SH-SY5Y (cell line): ENCODE measurements around the gene EXPH5.

Experiments
- GATA2 ChIP-seq: IDR thresholded peaks from 2 replicates; pipeline ENCODE4 v1.6.1; 2011; ENCODE audit warnings: mild to moderate bottlenecking, low read depth, low read length
- GATA3 ChIP-seq: IDR thresholded peaks from 2 replicates; pipeline ENCODE4 v1.6.1; 2011; ENCODE audit warnings: low read depth, mild to moderate bottlenecking, low read length, moderate library complexity

The EXPH5 gene

DNA sequence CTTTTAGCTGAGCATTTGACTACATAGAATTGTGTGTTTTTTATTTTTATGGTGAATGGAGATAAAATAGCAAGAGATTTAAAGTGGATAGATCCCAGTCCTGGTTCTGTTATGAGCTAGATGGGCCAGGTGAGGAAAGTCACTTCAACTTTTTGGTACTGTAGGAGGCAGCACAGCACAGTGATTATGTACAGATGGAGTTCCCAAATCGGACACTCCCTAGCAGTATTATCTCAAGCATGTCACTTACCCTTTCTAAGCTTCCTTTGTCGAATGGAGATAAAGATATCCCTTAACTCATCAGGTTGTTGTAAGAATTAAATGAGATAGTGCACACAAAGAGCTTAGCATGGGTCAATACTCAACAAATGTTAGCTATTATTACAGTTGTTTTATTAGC lies 5.3 kb downstream of the EXPH5 start:
- no peak for TF ChIP-seq GATA2
- TF ChIP-seq GATA3 = no peak

DNA sequence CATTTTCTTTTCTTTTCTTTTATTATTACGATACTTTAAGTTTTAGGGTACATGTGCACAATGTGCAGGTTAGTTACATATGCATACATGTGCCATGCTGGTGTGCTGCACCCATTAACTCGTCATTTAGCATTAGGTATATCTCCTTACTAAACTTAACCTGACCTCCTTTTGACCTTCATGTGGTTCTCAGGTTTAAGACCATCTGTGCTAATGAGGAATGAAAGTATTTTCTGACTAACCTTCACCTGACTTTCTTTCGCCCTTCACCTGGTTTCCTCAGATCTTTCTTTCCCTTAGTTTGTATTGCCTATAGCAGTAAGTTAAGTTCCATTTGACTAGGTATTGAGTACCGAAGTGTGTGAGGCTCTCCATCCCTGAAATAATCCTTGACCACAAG lies 6.5 kb downstream of the EXPH5 start:
- TF ChIP-seq GATA2 (no peak), GATA3 (no peak)

DNA sequence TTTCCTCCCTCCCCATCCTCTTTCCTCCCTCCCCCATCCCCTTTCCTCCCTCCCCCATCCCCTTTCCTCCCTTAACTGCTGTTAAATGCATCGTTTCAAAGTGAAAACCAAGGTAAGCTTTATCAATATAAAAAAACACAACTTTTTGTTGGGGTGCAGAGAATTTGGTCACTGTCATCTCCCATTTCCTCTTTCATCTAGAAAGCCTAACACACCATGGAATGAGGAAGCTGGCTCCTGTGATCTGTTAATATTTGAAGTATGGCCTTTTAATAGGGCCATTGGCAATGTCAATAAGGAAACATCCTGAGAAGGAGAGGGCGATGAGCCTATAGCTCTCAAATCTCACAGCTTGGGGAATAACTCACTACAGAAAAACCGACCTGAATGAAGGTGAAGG lies 7.0 kb downstream of the EXPH5 start:
- no peak for TF ChIP-seq GATA2
- TF ChIP-seq GATA3 = no peak

DNA sequence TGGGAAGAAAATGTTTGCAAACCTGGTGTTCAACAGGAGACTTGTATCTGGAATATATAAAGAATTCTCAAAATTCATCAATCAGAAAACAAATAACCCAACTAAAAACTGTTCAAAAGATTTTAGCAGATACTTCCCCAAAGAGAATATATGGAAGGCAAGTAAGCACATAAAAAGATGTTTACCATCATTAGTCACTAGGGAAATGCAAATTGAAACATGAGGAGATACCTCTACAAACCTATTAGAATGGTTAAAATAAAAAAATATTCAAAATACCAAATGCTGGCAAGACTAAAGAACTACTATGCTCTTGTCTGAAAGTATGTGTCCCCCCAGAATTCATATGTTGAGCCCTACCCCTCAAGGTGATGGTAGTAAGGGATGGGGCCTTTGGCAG lies 8.6 kb downstream of the EXPH5 start:
- TF ChIP-seq GATA2 (no peak), GATA3 (no peak)

DNA sequence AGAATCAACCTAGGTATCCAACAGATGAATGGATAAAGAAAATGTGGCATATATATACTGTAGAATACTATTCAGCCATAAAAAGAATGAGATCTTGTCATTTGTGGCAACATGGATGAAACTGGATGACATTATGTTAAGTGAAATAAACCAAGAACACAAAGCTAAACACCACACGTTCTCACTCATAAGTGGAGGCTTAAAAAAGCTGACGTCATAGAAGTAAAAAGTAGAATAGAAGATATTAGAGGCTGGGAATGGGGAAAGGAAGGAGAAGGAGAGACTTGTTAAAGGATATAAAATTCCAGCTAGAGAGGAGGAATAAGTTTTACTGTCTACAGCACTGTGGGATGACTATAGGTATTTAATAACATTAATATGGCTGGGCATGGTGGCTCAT lies 12.9 kb downstream of the EXPH5 start:
- no peak for TF ChIP-seq GATA2
- no peak for TF ChIP-seq GATA3

DNA sequence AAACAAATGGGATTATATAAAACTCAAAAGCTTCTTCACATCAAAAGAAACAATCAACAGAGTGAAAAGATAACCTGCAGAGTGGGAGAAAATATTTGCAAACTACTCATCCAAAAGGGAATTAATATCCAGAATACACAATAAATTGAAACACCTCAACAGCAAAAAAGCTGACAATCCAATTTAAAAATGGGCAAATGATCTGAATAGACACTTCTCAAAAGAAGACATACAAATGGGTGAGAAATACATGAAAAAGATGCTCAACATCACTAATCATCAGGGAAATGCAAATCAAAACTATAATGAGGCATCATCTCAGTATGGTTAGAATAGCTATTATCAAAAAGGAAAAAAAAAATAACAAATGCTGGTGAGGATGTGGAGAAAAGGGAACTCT lies 13.5 kb downstream of the EXPH5 start:
- TF ChIP-seq GATA3 (no peak), GATA2 (no peak)

DNA sequence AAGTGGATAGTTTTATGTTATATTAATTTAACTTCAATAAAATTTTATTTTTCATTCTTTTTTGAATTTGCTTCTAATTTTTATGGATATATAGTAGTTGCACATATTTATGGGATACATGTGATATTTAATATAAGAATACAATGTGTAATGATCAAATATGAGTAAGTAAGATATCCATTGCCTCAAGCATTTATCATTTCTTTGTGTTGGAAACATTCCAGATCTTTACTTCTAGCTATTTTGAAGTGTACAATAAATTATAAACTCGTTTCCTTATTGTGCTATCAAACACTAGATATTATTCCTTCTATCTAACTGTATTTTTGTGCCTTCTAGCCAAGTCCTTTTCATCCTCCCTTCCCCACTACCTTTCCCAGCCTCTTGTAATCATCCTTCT lies 17.0 kb downstream of the EXPH5 start:
- TF ChIP-seq GATA2 (no peak), GATA3 (no peak)

DNA sequence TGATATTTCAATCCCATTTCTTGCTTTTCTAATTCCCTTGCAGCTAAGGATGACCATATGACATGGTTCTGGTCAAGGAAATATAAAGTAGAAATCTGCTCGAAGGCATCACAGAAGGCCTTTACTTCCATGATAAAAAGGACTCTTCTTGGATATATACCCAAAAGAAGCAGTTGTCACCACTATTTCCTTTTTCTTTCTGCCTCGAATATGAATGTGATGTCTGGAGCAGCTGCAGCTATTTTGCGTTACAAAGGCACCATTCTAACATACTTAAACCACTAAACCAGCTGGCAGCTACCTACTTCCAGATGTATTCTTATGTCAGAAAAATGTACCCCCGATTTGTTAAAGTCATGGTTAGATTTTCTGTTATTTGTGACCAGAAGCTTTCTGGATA lies 18.9 kb downstream of the EXPH5 start:
- TF ChIP-seq GATA2 = no peak

DNA sequence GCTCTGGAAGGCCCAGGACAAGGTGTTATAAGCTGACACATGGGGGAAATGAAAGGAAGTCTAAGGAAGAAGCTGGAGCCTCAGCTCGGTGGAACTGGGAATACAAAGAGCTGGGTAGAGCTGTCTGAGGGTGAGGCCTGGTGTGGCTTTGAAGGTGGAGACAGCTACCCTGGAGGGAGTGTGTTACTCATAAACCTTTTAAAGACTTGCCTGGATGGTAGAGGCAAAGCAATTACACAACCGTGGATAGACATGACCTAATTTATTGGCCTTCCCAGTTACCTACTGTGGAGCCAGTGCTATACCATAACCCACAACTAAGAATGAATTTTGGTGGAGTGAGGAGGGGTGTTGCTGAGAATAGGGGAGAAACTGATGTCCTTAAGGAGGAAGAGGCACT lies 22.6 kb downstream of the EXPH5 start:
- no peak for TF ChIP-seq GATA3
- no peak for TF ChIP-seq GATA2

DNA sequence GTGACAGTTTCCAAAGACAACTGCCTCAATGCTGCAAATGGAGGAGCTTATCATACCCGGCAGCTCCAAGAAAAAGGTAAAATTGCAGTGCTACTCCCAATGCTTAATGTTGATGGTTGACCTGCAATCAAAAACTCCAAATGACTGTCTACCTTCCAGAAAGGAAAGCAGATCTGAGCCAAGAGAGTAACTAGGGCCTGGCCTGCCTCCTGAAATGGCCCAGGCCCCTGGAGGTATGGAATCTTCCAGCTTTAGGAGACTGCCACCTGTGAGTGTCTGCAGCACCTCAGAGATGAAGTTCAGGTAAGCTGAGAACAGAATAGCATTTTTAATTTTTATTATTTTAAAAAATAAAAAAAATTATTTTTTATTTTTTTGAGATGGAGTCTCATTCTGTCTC lies 23.7 kb downstream of the EXPH5 start:
- TF ChIP-seq GATA3 (no peak), GATA2 (no peak)

DNA sequence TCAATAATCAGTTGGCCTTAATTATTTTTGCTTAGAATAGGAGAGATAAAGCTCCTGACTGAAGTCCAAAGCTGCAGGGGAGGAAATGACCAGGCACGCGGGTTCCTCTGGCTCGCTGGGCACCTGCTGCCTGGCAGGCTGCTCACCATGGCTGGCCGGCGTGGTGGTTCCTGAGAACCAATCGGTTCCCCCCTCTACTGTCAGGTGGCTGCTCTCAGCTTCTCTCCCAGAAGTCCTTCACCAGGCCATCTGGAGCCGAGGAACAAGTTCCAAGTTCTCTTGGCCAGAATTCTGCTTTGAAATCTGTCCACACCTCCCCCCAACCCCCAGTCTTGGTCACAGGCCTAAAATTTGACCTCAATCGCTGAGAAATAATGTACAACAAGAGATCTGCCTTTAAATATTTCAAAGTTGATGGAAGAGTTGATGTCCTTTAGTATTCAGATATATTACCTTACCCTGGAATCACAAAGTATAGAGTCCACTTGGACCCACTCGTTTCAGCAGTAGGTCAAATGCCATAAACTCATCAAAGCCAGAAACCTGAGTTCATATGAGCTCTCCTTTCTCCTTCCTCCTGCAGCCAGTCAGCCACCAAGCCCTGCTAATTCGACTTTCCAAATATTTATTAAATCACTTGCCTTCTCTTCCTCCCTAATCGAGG lies 25.2 kb downstream of the EXPH5 start:
- TF ChIP-seq GATA2 (no peak), GATA3 (no peak)

DNA sequence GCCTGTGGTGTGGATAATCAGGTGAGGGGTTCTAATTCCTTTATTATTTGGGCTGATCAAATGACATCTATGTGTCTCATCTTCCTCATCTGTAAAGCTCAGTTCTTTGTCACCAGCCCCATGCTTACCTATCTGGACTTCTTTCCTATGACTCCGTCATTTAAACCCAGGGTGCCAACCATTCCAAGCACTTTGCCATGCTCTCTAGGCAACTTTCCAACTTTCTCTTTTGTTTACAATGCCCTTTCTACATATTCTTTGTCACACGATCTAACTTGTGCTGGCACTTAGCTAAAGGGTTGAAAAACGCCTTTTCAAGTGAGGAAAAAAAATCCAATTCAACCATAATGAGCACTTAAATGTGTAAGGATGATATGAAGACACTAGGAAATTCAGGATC lies 27.9 kb downstream of the EXPH5 start:
- TF ChIP-seq GATA3 (no peak), GATA2 (no peak)

DNA sequence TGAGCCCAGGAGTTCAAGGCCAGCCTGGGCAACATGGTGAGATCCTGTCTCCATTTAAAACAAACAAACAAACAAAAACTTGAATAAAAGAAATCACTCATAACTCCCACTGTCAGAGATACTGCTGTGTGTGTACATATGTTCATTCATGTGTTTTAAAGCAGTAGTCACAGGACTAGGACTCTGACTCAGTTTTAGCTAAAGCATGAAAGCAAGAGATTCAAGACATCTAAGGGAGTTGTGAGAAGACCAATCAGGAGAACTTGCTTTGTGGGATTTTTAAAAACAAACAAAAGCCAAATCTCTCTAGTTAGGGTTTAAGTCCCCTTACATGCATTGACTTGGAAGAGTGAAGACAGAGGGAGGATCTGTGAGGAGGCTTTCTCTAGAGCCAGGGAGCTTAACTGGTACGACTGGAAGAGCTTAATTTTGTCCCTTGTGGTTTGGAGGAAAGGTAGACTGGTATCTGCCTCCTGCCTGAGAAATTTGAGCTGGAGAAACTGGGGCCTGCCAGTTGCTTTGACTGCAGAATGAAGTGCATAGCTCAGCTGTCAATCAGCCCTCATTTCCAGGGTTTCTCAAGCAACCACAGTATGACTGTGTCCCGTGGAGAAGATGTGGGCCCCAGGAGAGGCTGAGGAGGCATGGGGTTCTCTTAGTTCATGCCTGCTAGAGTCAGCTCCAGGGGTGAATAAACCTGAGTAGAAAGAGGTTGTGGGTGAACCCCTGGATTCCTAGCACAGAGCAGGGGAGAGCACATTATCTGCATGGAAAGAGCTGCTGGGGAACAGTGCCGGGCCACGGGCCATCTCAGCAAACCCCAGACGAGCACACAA lies 30.6 kb downstream of the EXPH5 start:
- TF ChIP-seq GATA2 (no peak), GATA3 (no peak)

DNA sequence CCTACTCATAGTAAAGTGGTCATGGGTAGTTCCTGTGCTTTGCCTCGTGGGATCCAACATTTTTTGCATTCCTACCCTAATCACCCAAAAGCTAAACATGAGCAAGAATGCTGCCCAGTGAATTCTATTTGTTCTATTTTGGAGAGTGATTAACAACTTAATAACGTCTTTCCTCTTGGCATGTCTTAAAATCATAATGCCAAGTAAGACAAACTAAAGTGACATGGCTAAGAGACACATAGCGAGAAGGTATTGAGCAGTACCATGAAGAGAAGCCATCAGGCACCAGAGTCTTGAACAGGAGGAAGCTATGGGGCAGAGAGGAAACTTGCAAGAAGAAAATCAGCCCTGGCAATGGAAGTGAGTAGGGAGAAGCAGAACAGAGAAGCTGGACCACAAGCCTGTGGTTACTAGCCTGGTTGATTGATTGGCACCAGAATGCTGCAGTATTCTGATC lies 32.0 kb downstream of the EXPH5 start:
- TF ChIP-seq GATA2 = no peak
- no peak for TF ChIP-seq GATA3

DNA sequence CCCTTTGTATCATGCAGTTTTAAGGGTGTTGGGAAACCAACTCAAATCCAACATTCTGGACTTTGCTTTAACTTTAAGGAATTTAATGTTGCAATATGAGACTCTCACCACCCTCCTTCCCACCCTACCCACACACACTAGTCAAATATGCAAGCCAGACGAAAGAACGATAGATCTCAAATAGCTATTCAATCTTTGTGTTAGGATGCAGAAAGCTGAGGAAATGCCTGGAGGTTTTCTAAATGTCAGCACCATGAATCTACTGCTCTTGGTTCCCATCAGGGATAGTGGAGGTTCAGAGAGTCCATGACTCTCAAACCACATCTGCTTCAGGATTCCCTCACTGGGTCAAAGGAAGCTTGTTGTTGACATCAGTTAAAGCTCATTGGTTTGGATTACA lies 33.7 kb downstream of the EXPH5 start:
- TF ChIP-seq GATA3 (no peak), GATA2 (no peak)
